Liver (tissue), 9 donors: ENCODE results near the gene GGN. TPM values are rescaled to one million over a fixed set of nuclear protein-coding genes. Genes with fewer than 3 reads are reported as not detected.

Experiments
- DNase-seq: peaks from one replicate; pipeline ENCODE4 v3.0.0-alpha.2; 2017; ENCODE audit warnings: low spot score
- H3K27ac ChIP-seq, 2 donors: one replicate each; pipeline ENCODE4 v1.7.0; 2013; ENCODE audit warnings: inconsistent platforms in 2 of 2, low read length in 2 of 2, control low read depth in 1 of 2, low read depth in 1 of 2, mild to moderate bottlenecking in 1 of 2
- H3K27me3 ChIP-seq, 4 donors: one replicate each; pipeline versions ENCODE4 v1.6.1 to v1.7.0; 2013; ENCODE audit warnings: low read length in 3 of 4, inconsistent platforms in 1 of 4, mild to moderate bottlenecking in 1 of 4, moderate library complexity in 1 of 4; ENCODE audit not compliant: control insufficient read depth in 4 of 4, insufficient read depth in 4 of 4
- H3K36me3 ChIP-seq, 4 donors: one replicate each; pipeline versions ENCODE4 v1.6.1 to v1.7.0; 2013; ENCODE audit warnings: low read length in 3 of 4, mild to moderate bottlenecking in 3 of 4, low read depth in 1 of 4, moderate library complexity in 1 of 4; ENCODE audit not compliant: control insufficient read depth in 4 of 4, insufficient read depth in 3 of 4
- H3K4me1 ChIP-seq, 4 donors: one replicate each; pipeline versions ENCODE4 v1.6.1 to v1.7.0; 2013; ENCODE audit warnings: low read length in 3 of 4, mild to moderate bottlenecking in 3 of 4, moderate library complexity in 1 of 4; ENCODE audit not compliant: control insufficient read depth in 4 of 4, insufficient read depth in 4 of 4
- H3K4me3 ChIP-seq, 3 donors: one replicate each; pipeline versions ENCODE4 v1.6.1 to v1.7.0; 2013; ENCODE audit warnings: low read length in 3 of 3, control low read depth in 1 of 3, low read depth in 1 of 3, mild to moderate bottlenecking in 1 of 3
- H3K9ac ChIP-seq, 2 donors: one replicate each; pipeline ENCODE4 v1.7.0; 2013; ENCODE audit warnings: low read length in 2 of 2, mild to moderate bottlenecking in 2 of 2, moderate library complexity in 2 of 2, control low read depth in 1 of 2, low read depth in 1 of 2
- H3K9me3 ChIP-seq, 4 donors: one replicate each; pipeline versions ENCODE4 v1.6.1 to v1.7.0; 2013; ENCODE audit warnings: low read length in 3 of 4; ENCODE audit not compliant: control insufficient read depth in 4 of 4
- EGR1 ChIP-seq, 2 donors: IDR thresholded peaks; 2 replicates each; pipeline ENCODE4 v1.6.1; 2016 to 2018; ENCODE audit warnings: antibody characterized with exemption in 2 of 2, low read depth in 2 of 2
- FOXA1 ChIP-seq: IDR thresholded peaks from 2 replicates; pipeline ENCODE4 v1.6.1; 2016; ENCODE audit warnings: antibody characterized with exemption
- FOXA2 ChIP-seq: IDR thresholded peaks from 2 replicates; pipeline ENCODE4 v1.6.1; 2016; ENCODE audit warnings: antibody characterized with exemption
- GABPA ChIP-seq, 2 donors: IDR thresholded peaks in 1 of 2; conservative IDR thresholded peaks in 1 of 2; 2 replicates each; pipeline ENCODE4 v1.6.1; 2016; ENCODE audit warnings: antibody characterized with exemption in 2 of 2, mild to moderate bottlenecking in 1 of 2, moderate library complexity in 1 of 2
- HNF4A ChIP-seq, 2 donors: conservative IDR thresholded peaks; 2 replicates each; pipeline ENCODE4 v1.6.1; 2016; ENCODE audit warnings: antibody characterized with exemption in 2 of 2, mild to moderate bottlenecking in 2 of 2
- HNF4G ChIP-seq: IDR thresholded peaks from 2 replicates; pipeline ENCODE4 v1.6.1; 2016; ENCODE audit warnings: antibody characterized with exemption
- RXRA ChIP-seq, 2 donors: IDR thresholded peaks; 2 replicates each; pipeline ENCODE4 v1.6.1; 2017 to 2018; ENCODE audit warnings: antibody characterized with exemption in 2 of 2, mild to moderate bottlenecking in 1 of 2
- SP1 ChIP-seq: IDR thresholded peaks from 2 replicates; pipeline ENCODE4 v1.6.1; 2018; ENCODE audit warnings: antibody characterized with exemption, mild to moderate bottlenecking
- TAF1 ChIP-seq: conservative IDR thresholded peaks from 2 replicates; pipeline ENCODE4 v1.6.1; 2016; ENCODE audit warnings: antibody characterized with exemption, mild to moderate bottlenecking
- YY1 ChIP-seq: IDR thresholded peaks from 2 replicates; pipeline ENCODE4 v1.6.1; 2016; ENCODE audit warnings: antibody characterized with exemption, mild to moderate bottlenecking
- WGBS: extraction: QIAGEN DNeasy Blood & Tissue Kit; methylation state at CpG from one replicate; pipeline ENCODE4 v1.1.7; 2013; 5-methylcytosine and 5-hydroxymethylcytosine counted together
- polyA plus RNA-seq, 2 donors: library from polyadenylated mRNA; stranded (reverse) in 1 of 2; unstranded in 1 of 2; fragments of 200-250 nt in 1 of 2; fragments of >200 nt in 1 of 2; fragmentation: Nextera tagmentation in 1 of 2; extraction: Ambion mirVana in 1 of 2; gene quantifications; one replicate each; pipeline versions ENCODE4 v1.2.1 to v1.2.3, GENCODE V29; 2013 to 2015
- total RNA-seq, 2 donors: library from RNA; depleted of rRNA; stranded (reverse); fragments of >200 nt; gene quantifications; one replicate each; pipeline ENCODE4 v1.2.3, GENCODE V29; 2014
- TF ChIP-seq, protein P1 (sequence below): IDR thresholded peaks from 2 replicates; pipeline ENCODE4 v1.6.1; 2016; ENCODE audit warnings: antibody characterized with exemption
- TF ChIP-seq, protein P2 (sequence below): IDR thresholded peaks from 2 replicates; pipeline ENCODE4 v1.6.1; 2016; ENCODE audit warnings: antibody characterized with exemption
- TF ChIP-seq, protein P3 (sequence below): IDR thresholded peaks from 2 replicates; pipeline ENCODE4 v1.6.1; 2016; ENCODE audit warnings: antibody characterized with exemption, mild to moderate bottlenecking
- TF ChIP-seq, protein P4 (sequence below): IDR thresholded peaks from 2 replicates; pipeline ENCODE4 v1.6.1; 2016; ENCODE audit warnings: antibody characterized with exemption
- donor health status: healthy.
- donor health status: healthy.
- donor health status: healthy.
- donor health status: healthy.
- donor health status: healthy.

GGN gene
- total and polyA plus RNA-seq, 4 donors, result not detected

DNA sequence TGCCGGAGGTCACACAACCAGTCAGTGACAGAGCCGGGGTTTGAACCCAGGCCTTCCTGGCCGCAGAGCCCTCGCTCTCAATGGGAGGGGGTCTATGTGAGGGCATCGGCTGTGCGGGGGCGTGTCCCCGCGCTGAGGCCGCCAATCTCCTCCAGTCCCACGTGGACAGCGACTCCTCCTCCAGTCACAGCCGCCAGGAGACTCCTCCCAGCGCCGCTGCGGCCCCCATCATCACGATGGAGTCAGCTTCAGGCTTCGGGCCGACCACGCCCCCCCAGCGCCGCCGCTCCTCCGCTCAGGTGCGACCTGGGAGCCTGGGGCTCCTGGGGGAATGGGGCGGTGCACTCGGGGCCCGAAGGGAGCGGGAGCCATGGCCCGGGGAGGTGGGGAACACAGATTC is 6.7 kb upstream of the GGN start:
- H3K27me3 ChIP-seq, result peaks cover 0 to 5% (median 0%) of the 10 kb centered on the region in 4 donors
- no peak overlapping the region for H3K9ac ChIP-seq
- DNase-seq, result no peak
- no peak overlapping the region for H3K4me3 ChIP-seq
- H3K4me1 ChIP-seq, result no peaks in the 10 kb centered on the region
- WGBS, result 6% methylated on average over 30 of the region's 30 CpGs
- no peaks in the 10 kb centered on the region for H3K9me3 ChIP-seq
- no peak overlapping the region for H3K27ac ChIP-seq
- TF ChIP-seq RXRA (IDR thresholded peaks at IDR 0.05), result no peak
- no peak for TF ChIP-seq EGR1 (IDR thresholded peaks at IDR 0.05; ENCODE audit: low read depth in 2 of 2)
- TF ChIP-seq SP1, result no peak
- TF ChIP-seq, protein P1, sequence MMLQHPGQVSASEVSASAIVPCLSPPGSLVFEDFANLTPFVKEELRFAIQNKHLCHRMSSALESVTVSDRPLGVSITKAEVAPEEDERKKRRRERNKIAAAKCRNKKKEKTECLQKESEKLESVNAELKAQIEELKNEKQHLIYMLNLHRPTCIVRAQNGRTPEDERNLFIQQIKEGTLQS, result no peak
- TF ChIP-seq TAF1, result no peak
- TF ChIP-seq YY1, result no peak
- no peak for TF ChIP-seq FOXA2
- TF ChIP-seq GABPA (IDR thresholded peaks at IDR 0.05 in 1 of 2, conservative IDR thresholded peaks at IDR 0.05 in 1 of 2), result no peak
- TF ChIP-seq, protein P2, sequence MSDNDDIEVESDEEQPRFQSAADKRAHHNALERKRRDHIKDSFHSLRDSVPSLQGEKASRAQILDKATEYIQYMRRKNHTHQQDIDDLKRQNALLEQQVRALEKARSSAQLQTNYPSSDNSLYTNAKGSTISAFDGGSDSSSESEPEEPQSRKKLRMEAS, result no peak
- TF ChIP-seq, protein P3, sequence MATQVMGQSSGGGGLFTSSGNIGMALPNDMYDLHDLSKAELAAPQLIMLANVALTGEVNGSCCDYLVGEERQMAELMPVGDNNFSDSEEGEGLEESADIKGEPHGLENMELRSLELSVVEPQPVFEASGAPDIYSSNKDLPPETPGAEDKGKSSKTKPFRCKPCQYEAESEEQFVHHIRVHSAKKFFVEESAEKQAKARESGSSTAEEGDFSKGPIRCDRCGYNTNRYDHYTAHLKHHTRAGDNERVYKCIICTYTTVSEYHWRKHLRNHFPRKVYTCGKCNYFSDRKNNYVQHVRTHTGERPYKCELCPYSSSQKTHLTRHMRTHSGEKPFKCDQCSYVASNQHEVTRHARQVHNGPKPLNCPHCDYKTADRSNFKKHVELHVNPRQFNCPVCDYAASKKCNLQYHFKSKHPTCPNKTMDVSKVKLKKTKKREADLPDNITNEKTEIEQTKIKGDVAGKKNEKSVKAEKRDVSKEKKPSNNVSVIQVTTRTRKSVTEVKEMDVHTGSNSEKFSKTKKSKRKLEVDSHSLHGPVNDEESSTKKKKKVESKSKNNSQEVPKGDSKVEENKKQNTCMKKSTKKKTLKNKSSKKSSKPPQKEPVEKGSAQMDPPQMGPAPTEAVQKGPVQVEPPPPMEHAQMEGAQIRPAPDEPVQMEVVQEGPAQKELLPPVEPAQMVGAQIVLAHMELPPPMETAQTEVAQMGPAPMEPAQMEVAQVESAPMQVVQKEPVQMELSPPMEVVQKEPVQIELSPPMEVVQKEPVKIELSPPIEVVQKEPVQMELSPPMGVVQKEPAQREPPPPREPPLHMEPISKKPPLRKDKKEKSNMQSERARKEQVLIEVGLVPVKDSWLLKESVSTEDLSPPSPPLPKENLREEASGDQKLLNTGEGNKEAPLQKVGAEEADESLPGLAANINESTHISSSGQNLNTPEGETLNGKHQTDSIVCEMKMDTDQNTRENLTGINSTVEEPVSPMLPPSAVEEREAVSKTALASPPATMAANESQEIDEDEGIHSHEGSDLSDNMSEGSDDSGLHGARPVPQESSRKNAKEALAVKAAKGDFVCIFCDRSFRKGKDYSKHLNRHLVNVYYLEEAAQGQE, result no peak
- no peak for TF ChIP-seq HNF4G
- TF ChIP-seq FOXA1, result no peak
- TF ChIP-seq, protein P4, sequence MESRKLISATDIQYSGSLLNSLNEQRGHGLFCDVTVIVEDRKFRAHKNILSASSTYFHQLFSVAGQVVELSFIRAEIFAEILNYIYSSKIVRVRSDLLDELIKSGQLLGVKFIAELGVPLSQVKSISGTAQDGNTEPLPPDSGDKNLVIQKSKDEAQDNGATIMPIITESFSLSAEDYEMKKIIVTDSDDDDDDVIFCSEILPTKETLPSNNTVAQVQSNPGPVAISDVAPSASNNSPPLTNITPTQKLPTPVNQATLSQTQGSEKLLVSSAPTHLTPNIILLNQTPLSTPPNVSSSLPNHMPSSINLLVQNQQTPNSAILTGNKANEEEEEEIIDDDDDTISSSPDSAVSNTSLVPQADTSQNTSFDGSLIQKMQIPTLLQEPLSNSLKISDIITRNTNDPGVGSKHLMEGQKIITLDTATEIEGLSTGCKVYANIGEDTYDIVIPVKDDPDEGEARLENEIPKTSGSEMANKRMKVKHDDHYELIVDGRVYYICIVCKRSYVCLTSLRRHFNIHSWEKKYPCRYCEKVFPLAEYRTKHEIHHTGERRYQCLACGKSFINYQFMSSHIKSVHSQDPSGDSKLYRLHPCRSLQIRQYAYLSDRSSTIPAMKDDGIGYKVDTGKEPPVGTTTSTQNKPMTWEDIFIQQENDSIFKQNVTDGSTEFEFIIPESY, result no peak
- H3K36me3 ChIP-seq, result no peaks in the 10 kb centered on the region

DNA sequence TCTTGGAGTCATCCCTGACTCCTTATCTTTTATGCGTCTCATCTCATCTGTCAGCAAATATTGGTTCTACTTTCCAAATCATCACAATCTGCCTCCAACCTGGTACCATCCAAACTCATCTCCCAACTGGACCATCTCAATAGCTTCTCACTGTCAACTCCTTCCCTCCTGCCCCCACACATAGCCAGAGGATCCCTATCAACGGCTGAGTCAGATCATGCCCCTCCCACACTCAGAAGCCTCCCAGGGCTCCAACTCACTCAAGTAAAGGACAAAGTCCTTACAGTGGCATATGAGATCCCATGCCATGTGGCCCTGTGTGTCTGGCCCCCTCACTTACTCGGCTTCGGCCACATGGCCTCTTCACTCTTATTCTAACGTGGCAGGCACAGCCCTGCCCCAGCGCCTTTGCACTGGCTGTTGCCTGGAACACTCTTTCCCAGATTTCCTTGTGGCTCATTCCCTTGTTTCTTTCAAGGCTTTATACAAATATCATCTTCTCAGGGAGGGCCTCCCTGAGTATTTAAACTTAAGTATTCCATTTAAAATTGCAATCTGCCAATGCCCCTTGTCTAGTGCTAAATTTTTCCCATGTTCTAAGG is 5.0 kb upstream of the GGN start:
- Histone ChIP-seq H3K36me3 (no peaks in the 10 kb centered on the region), H3K9me3 (no peaks in the 10 kb centered on the region), H3K4me3 (no peak overlapping the region), H3K27me3 (peaks cover 0 to 5% (median 0%) of the 10 kb centered on the region in 4 donors), H3K4me1 (peaks cover 3 to 6% (median 5%) of the 10 kb centered on the region in 4 donors), H3K9ac (no peak overlapping the region), H3K27ac (no peak overlapping the region)
- peak; percentile 25 to 36 for TF ChIP-seq HNF4A (conservative IDR thresholded peaks at IDR 0.05)
- TF ChIP-seq, protein P3, result no peak
- TF ChIP-seq RXRA (IDR thresholded peaks at IDR 0.05), result no peak
- no peak for DNase-seq
- WGBS, result 72% methylated on average over 6 of the region's 6 CpGs
